WERI-Rb-1 (cell line): ENCODE measurements around the gene CTSZ.

Experiments used
- DNase-seq: peaks from one replicate; pipeline ENCODE4 v3.0.0-alpha.2; 2020
- H3K27ac ChIP-seq: fragments of 250-450 bp; sonication (Bioruptor Pico); 2 replicates; pipeline ENCODE4 v1.5.1; 2020; ENCODE audit warnings: mild to moderate bottlenecking, moderate library complexity
- H3K27me3 ChIP-seq: fragments of 250-450 bp; sonication (Bioruptor Pico); 2 replicates; pipeline ENCODE4 v1.5.1; 2021; ENCODE audit warnings: mild to moderate bottlenecking, low read depth, moderate library complexity; ENCODE audit not compliant: insufficient read depth, severe bottlenecking
- H3K36me3 ChIP-seq: fragments of 250-450 bp; sonication (Bioruptor Pico); 2 replicates; pipeline ENCODE4 v1.5.1; 2020; ENCODE audit warnings: mild to moderate bottlenecking, moderate library complexity
- H3K4me3 ChIP-seq: 2 replicates; pipeline ENCODE4 v1.5.1; 2011; ENCODE audit warnings: low read depth, mild to moderate bottlenecking, control low read depth, low read length
- H3K9me3 ChIP-seq: fragments of 250-450 bp; sonication (Bioruptor Pico); 2 replicates; pipeline ENCODE4 v1.5.1; 2021; ENCODE audit warnings: mild to moderate bottlenecking, moderate library complexity; ENCODE audit not compliant: severe bottlenecking
- TF ChIP-seq, protein P1 (sequence below): IDR thresholded peaks from 2 replicates; pipeline ENCODE4 v1.5.1; 2011; ENCODE audit warnings: low read depth, mild to moderate bottlenecking, control low read depth, inconsistent platforms, low read length

CTSZ gene

DNA sequence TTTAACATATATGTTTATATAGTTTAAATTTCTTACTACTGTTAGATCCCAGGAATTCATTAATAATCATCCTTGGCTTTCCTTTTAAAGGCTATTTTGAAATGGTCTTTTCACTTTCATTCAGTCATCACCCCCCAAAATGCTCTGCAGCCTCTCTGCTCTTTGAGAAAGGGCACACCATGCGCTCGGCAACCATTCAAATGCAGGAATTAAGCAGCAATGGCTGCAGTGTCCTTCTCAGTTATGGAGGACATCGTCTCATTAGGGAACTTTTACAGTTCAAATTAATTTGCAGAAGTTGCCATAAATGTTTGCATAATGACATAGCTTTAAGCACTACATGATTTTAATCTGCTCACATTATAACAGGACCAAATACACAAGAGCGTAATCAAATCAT, 18.5 kb upstream of the CTSZ start:
- no peak overlapping the region for H3K4me3 ChIP-seq
- no peak overlapping the region for H3K27ac ChIP-seq
- no peak for DNase-seq
- H3K36me3 ChIP-seq, result peaks cover 81% of the 10 kb centered on the region
- no peaks in the 10 kb centered on the region for H3K27me3 ChIP-seq
- no peaks in the 10 kb centered on the region for H3K9me3 ChIP-seq
- TF ChIP-seq, protein P1, sequence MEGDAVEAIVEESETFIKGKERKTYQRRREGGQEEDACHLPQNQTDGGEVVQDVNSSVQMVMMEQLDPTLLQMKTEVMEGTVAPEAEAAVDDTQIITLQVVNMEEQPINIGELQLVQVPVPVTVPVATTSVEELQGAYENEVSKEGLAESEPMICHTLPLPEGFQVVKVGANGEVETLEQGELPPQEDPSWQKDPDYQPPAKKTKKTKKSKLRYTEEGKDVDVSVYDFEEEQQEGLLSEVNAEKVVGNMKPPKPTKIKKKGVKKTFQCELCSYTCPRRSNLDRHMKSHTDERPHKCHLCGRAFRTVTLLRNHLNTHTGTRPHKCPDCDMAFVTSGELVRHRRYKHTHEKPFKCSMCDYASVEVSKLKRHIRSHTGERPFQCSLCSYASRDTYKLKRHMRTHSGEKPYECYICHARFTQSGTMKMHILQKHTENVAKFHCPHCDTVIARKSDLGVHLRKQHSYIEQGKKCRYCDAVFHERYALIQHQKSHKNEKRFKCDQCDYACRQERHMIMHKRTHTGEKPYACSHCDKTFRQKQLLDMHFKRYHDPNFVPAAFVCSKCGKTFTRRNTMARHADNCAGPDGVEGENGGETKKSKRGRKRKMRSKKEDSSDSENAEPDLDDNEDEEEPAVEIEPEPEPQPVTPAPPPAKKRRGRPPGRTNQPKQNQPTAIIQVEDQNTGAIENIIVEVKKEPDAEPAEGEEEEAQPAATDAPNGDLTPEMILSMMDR, result no peak

DNA sequence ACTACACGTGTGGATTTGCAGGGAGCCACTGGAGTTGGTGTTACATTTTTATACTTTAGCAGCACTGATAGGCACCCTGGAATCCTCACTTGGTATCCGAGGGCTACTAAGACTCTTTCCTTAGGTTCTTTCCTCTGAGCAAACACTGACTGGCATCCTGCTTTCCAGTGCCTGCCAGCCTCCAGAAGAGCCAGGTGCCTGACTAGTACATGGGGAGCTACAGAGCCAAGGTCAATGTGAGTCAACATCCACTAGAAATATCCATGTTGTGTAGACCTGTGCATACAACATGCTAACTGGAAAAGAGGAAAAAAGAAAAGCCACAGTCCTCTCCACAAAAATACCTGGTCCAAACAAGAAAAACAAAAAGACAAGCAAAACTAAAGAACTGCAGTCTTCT, 18.0 kb upstream of the CTSZ start:
- TF ChIP-seq, protein P1, result no peak
- no peak for DNase-seq
- H3K27me3 ChIP-seq, result no peaks in the 10 kb centered on the region
- no peak overlapping the region for H3K4me3 ChIP-seq
- H3K27ac ChIP-seq, result no peak overlapping the region
- H3K36me3 ChIP-seq, result peaks cover 76% of the 10 kb centered on the region
- no peaks in the 10 kb centered on the region for H3K9me3 ChIP-seq

DNA sequence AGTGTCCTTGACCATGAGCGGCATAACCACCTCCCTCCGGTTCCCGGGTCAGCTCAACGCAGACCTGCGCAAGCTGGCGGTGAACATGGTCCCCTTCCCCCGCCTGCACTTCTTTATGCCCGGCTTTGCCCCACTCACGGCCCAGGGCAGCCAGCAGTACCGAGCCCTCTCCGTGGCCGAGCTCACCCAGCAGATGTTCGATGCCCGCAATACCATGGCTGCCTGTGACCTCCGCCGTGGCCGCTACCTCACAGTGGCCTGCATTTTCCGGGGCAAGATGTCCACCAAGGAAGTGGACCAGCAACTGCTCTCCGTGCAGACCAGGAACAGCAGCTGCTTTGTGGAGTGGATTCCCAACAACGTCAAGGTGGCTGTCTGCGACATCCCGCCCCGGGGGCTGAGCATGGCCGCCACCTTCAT, 17.1 kb upstream of the CTSZ start:
- Histone ChIP-seq H3K9me3 (no peaks in the 10 kb centered on the region), H3K27me3 (no peaks in the 10 kb centered on the region), H3K27ac (no peak overlapping the region), H3K36me3 (peaks cover 67% of the 10 kb centered on the region), H3K4me3 (no peak overlapping the region)
- DNase-seq, result no peak
- TF ChIP-seq, protein P1, result no peak

GRCh38 chr20:59023616-59024015, 16.6 kb upstream of the CTSZ start:
- DNase-seq, result no peak
- H3K4me3 ChIP-seq, result no peak overlapping the region
- peaks cover 62% of the 10 kb centered on the region for H3K36me3 ChIP-seq
- TF ChIP-seq, protein P1, result no peak
- no peak overlapping the region for H3K27ac ChIP-seq
- no peaks in the 10 kb centered on the region for H3K9me3 ChIP-seq
- H3K27me3 ChIP-seq, result no peaks in the 10 kb centered on the region

GRCh38 chr20:59022754-59023153, 15.7 kb upstream of the CTSZ start:
- Histone ChIP-seq H3K9me3 (no peaks in the 10 kb centered on the region), H3K27ac (no peak overlapping the region), H3K4me3 (no peak overlapping the region), H3K36me3 (peaks cover 53% of the 10 kb centered on the region), H3K27me3 (no peaks in the 10 kb centered on the region)
- no peak for DNase-seq
- TF ChIP-seq, protein P1, result no peak

GRCh38 chr20:59020938-59021551, 14.0 kb upstream of the CTSZ start:
- Histone ChIP-seq H3K27me3 (no peaks in the 10 kb centered on the region), H3K4me3 (no peak overlapping the region), H3K9me3 (no peaks in the 10 kb centered on the region), H3K36me3 (peaks cover 36% of the 10 kb centered on the region), H3K27ac (no peak overlapping the region)
- TF ChIP-seq, protein P1, result no peak
- no peak for DNase-seq
